PC-9 (cell line): ENCODE data around the gene ANO2. TPM values are rescaled to one million over a fixed set of nuclear protein-coding genes. Genes with fewer than 3 reads are reported as not detected.

ENCODE experiments used
- BruUV-seq: library from RNA; stranded (reverse); fragments of 400-500 nt; replicated peaks from 2 replicates; lab custom pipeline; 2021; lab: Mats Ljungman, UMichigan
- CTCF ChIA-PET: fragments of 300-600 bp; sonication (Branson Sonifier 250); formaldehyde crosslinking; loops from one replicate; lab custom pipeline; 2022; ENCODE audit warnings: antibody characterized with exemption; lab: Charles Lee
- POLR2A ChIA-PET: fragments of 300-600 bp; sonication (Branson Sonifier 250); formaldehyde crosslinking; loops from one replicate; lab custom pipeline; 2022; ENCODE audit warnings: antibody characterized with exemption; ENCODE audit not compliant: unreplicated experiment; lab: Charles Lee
- DNase-seq, 2 experiments: peaks; one replicate each; pipeline versions ENCODE4 v3.0.0 to v3.0.0-alpha.2; 2015 to 2022; ENCODE audit warnings: mixed read lengths in 1 of 2
- H2AFZ ChIP-seq: fragments of 200-600 bp; sonication (generic); 2 replicates; pipeline ENCODE4 v1.8.1; 2017; ENCODE audit warnings: antibody characterized with exemption
- H3F3A ChIP-seq: fragments of 200-600 bp; sonication (generic); 2 replicates; pipeline ENCODE4 v1.8.1; 2017; ENCODE audit warnings: antibody characterized with exemption, mild to moderate bottlenecking, low read depth; ENCODE audit not compliant: insufficient read depth
- H3K27ac ChIP-seq: fragments of 200-600 bp; sonication (generic); 2 replicates; pipeline ENCODE4 v1.6.1; 2016; ENCODE audit warnings: mixed run types
- H3K27me3 ChIP-seq: fragments of 200-600 bp; sonication (generic); 2 replicates; pipeline ENCODE4 v1.6.1; 2016; ENCODE audit warnings: low read depth, mixed run types; ENCODE audit not compliant: insufficient read depth
- H3K36me3 ChIP-seq: fragments of 200-600 bp; sonication (generic); 2 replicates; pipeline ENCODE4 v1.6.1; 2016; ENCODE audit warnings: low read depth, mixed run types
- H3K4me1 ChIP-seq: fragments of 200-600 bp; sonication (generic); replicated peaks from 2 replicates; pipeline ENCODE4 v1.6.1; 2016; ENCODE audit warnings: mixed run types; ENCODE audit not compliant: insufficient read depth
- H3K4me2 ChIP-seq: fragments of 200-600 bp; sonication (generic); 2 replicates; pipeline ENCODE4 v1.6.1; 2017; ENCODE audit warnings: mixed run types
- H3K4me3 ChIP-seq: fragments of 200-600 bp; sonication (generic); 2 replicates; pipeline ENCODE4 v1.6.1; 2016; ENCODE audit warnings: mixed run types
- H3K79me2 ChIP-seq: fragments of 200-600 bp; sonication (generic); 2 replicates; pipeline ENCODE4 v1.6.1; 2017; ENCODE audit warnings: low read depth, mixed run types
- H3K9me2 ChIP-seq: fragments of 200-600 bp; sonication (generic); 2 replicates; pipeline ENCODE4 v1.8.1; 2017; ENCODE audit warnings: mild to moderate bottlenecking; ENCODE audit not compliant: insufficient read depth
- H3K9me3 ChIP-seq: fragments of 200-600 bp; sonication (generic); 2 replicates; pipeline ENCODE4 v1.8.1; 2016; ENCODE audit warnings: low read depth; ENCODE audit not compliant: insufficient read depth
- H4K20me1 ChIP-seq: fragments of 200-600 bp; sonication (generic); 2 replicates; pipeline ENCODE4 v1.8.1; 2017; ENCODE audit not compliant: insufficient read depth
- CTCF ChIP-seq: fragments of 200-600 bp; sonication (generic); conservative IDR thresholded peaks from 2 replicates; pipeline ENCODE4 v1.6.1; 2017; ENCODE audit warnings: mixed run types, antibody characterized with exemption, mild to moderate bottlenecking, moderate library complexity
- EZH2 ChIP-seq: fragments of 200-600 bp; sonication (generic); IDR thresholded peaks from 2 replicates; pipeline ENCODE4 v1.8.0; 2017; ENCODE audit warnings: antibody characterized with exemption, low read depth
- intact Hi-C: fragments of 100-400 bp; cut with micrococcal nuclease; formaldehyde crosslinking; loops from one replicate; pipeline ENCODE4 v1.10.0; 2022; ENCODE audit not compliant: unreplicated experiment
- total RNA-seq: library from RNA; stranded (reverse); gene quantifications from 2 replicates; pipeline ENCODE4 v1.2.3, GENCODE V29; 2021

Gene ANO2
- total RNA-seq, 1 experiment from 2014 or later, result not detected

- H3K9me2 ChIP-seq, result no peaks in the 10 kb centered on the region
- TF ChIP-seq EZH2, result no peak
- no peak for TF ChIP-seq CTCF
- BruUV-seq, result no TSS peak
- peaks cover 97% of the 10 kb centered on the region for H3K27me3 ChIP-seq
- no peaks in the 10 kb centered on the region for H3F3A ChIP-seq
- H3K36me3 ChIP-seq, result no peaks in the 10 kb centered on the region
- no peak overlapping the region for H3K4me3 ChIP-seq
- intact Hi-C loops, result no loop called here
- no peak overlapping the region for H2AFZ ChIP-seq
- no peaks in the 10 kb centered on the region for H3K9me3 ChIP-seq
- no peaks in the 10 kb centered on the region for H4K20me1 ChIP-seq
- no peak for DNase-seq
- no peaks in the 10 kb centered on the region for H3K79me2 ChIP-seq
- H3K27ac ChIP-seq, result no peak overlapping the region
- no peak overlapping the region for H3K4me2 ChIP-seq
- H3K4me1 ChIP-seq, result no peaks in the 10 kb centered on the region
- ChIA-PET CTCF (no interaction called here), POLR2A (no interaction called here)
Measured at GRCh38 chr12:5587711-5588121, 357.3 kb downstream of the ANO2 start.

- Histone ChIP-seq H2AFZ (no peak overlapping the region), H3F3A (no peaks in the 10 kb centered on the region), H3K9me3 (no peaks in the 10 kb centered on the region), H3K4me1 (no peaks in the 10 kb centered on the region), H3K27ac (no peak overlapping the region), H3K4me2 (no peak overlapping the region), H3K27me3 (peaks cover 97% of the 10 kb centered on the region), H3K79me2 (no peaks in the 10 kb centered on the region), H3K36me3 (no peaks in the 10 kb centered on the region), H4K20me1 (no peaks in the 10 kb centered on the region), H3K9me2 (0 out of 2 replicates have a peak, but pooled peaks cover 3% of the 10 kb centered on the region), H3K4me3 (no peak overlapping the region)
- ChIA-PET POLR2A (no interaction called here), CTCF (no interaction called here)
- TF ChIP-seq CTCF (no peak), EZH2 (no peak)
- DNase-seq, result no peak
- intact Hi-C loops, result no loop called here
- BruUV-seq, result no TSS peak
Measured at GRCh38 chr12:5586201-5586600, 358.9 kb downstream of the ANO2 start.

- Histone ChIP-seq H3K9me2 (0 out of 2 replicates have a peak, but pooled peaks cover 3% of the 10 kb centered on the region), H2AFZ (no peak overlapping the region), H4K20me1 (no peaks in the 10 kb centered on the region), H3K27me3 (peaks cover 97% of the 10 kb centered on the region), H3K4me2 (no peak overlapping the region), H3K79me2 (no peaks in the 10 kb centered on the region), H3F3A (no peaks in the 10 kb centered on the region), H3K36me3 (no peaks in the 10 kb centered on the region), H3K9me3 (no peaks in the 10 kb centered on the region), H3K4me1 (no peaks in the 10 kb centered on the region), H3K4me3 (no peak overlapping the region), H3K27ac (no peak overlapping the region)
- DNase-seq, result no peak
- ChIA-PET CTCF (no interaction called here), POLR2A (no interaction called here)
- no peak for TF ChIP-seq EZH2
- no peak for TF ChIP-seq CTCF
- BruUV-seq, result no TSS peak
- intact Hi-C loops, result no loop called here
Measured at GRCh38 chr12:5585178-5585577, 359.9 kb downstream of the ANO2 start.
